CD4-positive, alpha-beta T cell (primary cell): ENCODE data around the gene COPG2. TPM values are rescaled to one million over a fixed set of nuclear protein-coding genes. Genes with fewer than 3 reads are reported as not detected.
A peak's percentile ranks its signal among the peaks of the same experiment; 100 is the strongest.

Source experiments
- ATAC-seq: fragments of 200-7000 bp; cut with Tn5 transposase; one replicate; pipeline ENCODE4 v1.10.0; 2022; ENCODE audit warnings: mild to moderate bottlenecking; ENCODE audit not compliant: poor library complexity
- CTCF ChIA-PET: fragments of 350-600 bp; sonication (Branson Sonifier 250); formaldehyde crosslinking; loops from one replicate; lab custom pipeline; 2021; ENCODE audit warnings: antibody characterized with exemption, inconsistent platforms; lab: Charles Lee
- POLR2A ChIA-PET: fragments of 350-600 bp; sonication (Branson Sonifier 250); formaldehyde crosslinking; loops from one replicate; lab custom pipeline; 2021; ENCODE audit warnings: antibody characterized with exemption, inconsistent platforms; lab: Charles Lee
- DNase-seq, 14 experiments: peaks; one replicate each; pipeline ENCODE4 v3.0.0-alpha.2; 2013 to 2020; ENCODE audit warnings: mixed read lengths in 2 of 14
- H3K27ac ChIP-seq, 2 donors: one replicate each; pipeline versions ENCODE4 v1.5.1 to v1.7.0; 2013; ENCODE audit warnings: low read length in 2 of 2, low read depth in 1 of 2, mild to moderate bottlenecking in 1 of 2
- H3K27me3 ChIP-seq, 2 experiments: 1 replicate in 1 of 2; 2 replicates in 1 of 2; pipeline versions ENCODE4 v1.6.1 to v1.7.0; 2013; ENCODE audit warnings: low read length in 2 of 2, control low read depth in 1 of 2, mild to moderate bottlenecking in 1 of 2, moderate library complexity in 1 of 2; ENCODE audit not compliant: insufficient read depth in 2 of 2, control insufficient read depth in 1 of 2
- H3K36me3 ChIP-seq: one replicate; pipeline ENCODE4 v1.6.1; 2013; ENCODE audit warnings: low read length, control low read depth; ENCODE audit not compliant: insufficient read depth
- H3K4me1 ChIP-seq: one replicate; pipeline ENCODE4 v1.6.1; 2013; ENCODE audit warnings: low read length, control low read depth; ENCODE audit not compliant: insufficient read depth
- H3K4me3 ChIP-seq: one replicate; pipeline ENCODE4 v1.5.1; 2013; ENCODE audit warnings: mild to moderate bottlenecking, low read length, moderate library complexity
- H3K9me3 ChIP-seq, 2 experiments: 1 replicate in 1 of 2; 2 replicates in 1 of 2; pipeline versions ENCODE4 v1.6.1 to v1.7.0; 2013; ENCODE audit warnings: low read length in 2 of 2, mild to moderate bottlenecking in 2 of 2, control low read depth in 1 of 2, moderate library complexity in 1 of 2; ENCODE audit not compliant: control insufficient read depth in 1 of 2, insufficient read depth in 1 of 2
- H3K27ac Mint-ChIP-seq: one replicate; pipeline ENCODE4 v1.8.0; 2020; ENCODE audit warnings: mixed read lengths
- H3K27me3 Mint-ChIP-seq: one replicate; pipeline ENCODE4 v1.8.0; 2021; ENCODE audit warnings: mixed read lengths
- H3K36me3 Mint-ChIP-seq: one replicate; pipeline ENCODE4 v1.8.0; 2021; ENCODE audit warnings: low read depth, mixed read lengths
- H3K4me1 Mint-ChIP-seq: one replicate; pipeline ENCODE4 v1.8.0; 2021; ENCODE audit warnings: low read depth, mixed read lengths
- H3K4me3 Mint-ChIP-seq: one replicate; pipeline ENCODE4 v1.8.0; 2020; ENCODE audit warnings: mild to moderate bottlenecking, mixed read lengths
- H3K9me3 Mint-ChIP-seq: one replicate; pipeline ENCODE4 v1.8.0; 2020; ENCODE audit warnings: mixed read lengths
- intact Hi-C, 2 experiments: fragments of 100-400 bp; cut with DNase I in 1 of 2; cut with micrococcal nuclease in 1 of 2; formaldehyde crosslinking; loops; one replicate each; pipeline versions ENCODE4 v1.15.1 to v1.9.0; 2023 to 2025; cut with DNase I, micrococcal nuclease
- total RNA-seq, 174 experiments: library from RNA in 2 of 174; stranded (reverse) in 2 of 174; gene quantifications; one replicate each; pipeline ENCODE4 v1.2.3 and lab custom pipeline; 2021 to 2026
- TF ChIP-seq, protein P1 (sequence below): fragments of 200-600 bp; IDR thresholded peaks from one replicate; pipeline ENCODE4 v1.8.0; 2022; ENCODE audit warnings: antibody characterized with exemption, mild to moderate bottlenecking

Gene COPG2
- total RNA-seq, 2 experiments from 2014 or later = 4.1 to 4.3 TPM

DNA sequence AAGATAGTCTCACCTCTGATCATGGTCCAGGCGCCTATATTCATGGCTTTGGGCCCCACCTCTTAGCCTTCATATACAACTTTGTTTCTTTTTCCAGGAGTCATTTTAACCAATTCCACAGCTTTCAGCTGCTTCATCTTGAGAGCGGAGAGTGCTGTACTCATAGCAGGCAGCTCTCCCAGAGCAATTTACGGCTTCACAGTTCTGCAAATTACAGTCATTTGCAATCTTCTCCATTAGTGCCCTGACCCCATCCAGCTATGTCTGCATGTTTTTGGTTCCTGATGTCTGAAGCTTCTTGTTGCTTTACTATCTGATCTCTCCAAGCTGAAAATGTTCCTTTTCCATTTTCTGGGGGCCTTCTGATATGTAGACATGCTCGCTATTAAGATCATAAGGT is 194.7 kb downstream of the COPG2 start:
- TF ChIP-seq, protein P1, sequence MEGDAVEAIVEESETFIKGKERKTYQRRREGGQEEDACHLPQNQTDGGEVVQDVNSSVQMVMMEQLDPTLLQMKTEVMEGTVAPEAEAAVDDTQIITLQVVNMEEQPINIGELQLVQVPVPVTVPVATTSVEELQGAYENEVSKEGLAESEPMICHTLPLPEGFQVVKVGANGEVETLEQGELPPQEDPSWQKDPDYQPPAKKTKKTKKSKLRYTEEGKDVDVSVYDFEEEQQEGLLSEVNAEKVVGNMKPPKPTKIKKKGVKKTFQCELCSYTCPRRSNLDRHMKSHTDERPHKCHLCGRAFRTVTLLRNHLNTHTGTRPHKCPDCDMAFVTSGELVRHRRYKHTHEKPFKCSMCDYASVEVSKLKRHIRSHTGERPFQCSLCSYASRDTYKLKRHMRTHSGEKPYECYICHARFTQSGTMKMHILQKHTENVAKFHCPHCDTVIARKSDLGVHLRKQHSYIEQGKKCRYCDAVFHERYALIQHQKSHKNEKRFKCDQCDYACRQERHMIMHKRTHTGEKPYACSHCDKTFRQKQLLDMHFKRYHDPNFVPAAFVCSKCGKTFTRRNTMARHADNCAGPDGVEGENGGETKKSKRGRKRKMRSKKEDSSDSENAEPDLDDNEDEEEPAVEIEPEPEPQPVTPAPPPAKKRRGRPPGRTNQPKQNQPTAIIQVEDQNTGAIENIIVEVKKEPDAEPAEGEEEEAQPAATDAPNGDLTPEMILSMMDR = no peak
- ATAC-seq (no peak), DNase-seq (no peak)
- no peak overlapping the region for H3K4me3 ChIP-seq
- H3K4me1 ChIP-seq = no peaks in the 10 kb centered on the region
- intact Hi-C loops = no loop called here
- Mint-ChIP-seq H3K9me3 (no peaks in the 10 kb centered on the region), H3K4me3 (no peak overlapping the region), H3K27ac (no peak overlapping the region), H3K27me3 (no peaks in the 10 kb centered on the region), H3K4me1 (peaks cover 5% of the 10 kb centered on the region), H3K36me3 (no peaks in the 10 kb centered on the region)
- H3K9me3 ChIP-seq = no peaks in the 10 kb centered on the region
- no peaks in the 10 kb centered on the region for H3K36me3 ChIP-seq
- ChIA-PET POLR2A (no interaction called here), CTCF (no interaction called here)
- H3K27me3 ChIP-seq = peaks cover 0 to 5% of the 10 kb centered on the region in 2 experiments
- no peak overlapping the region for H3K27ac ChIP-seq

GRCh38 chr7:130473289-130473688 is 195.3 kb downstream of the COPG2 start:
- CTCF ChIA-PET = interaction anchor here (1.0 kb wide), 1 partner anchor 46 kb away, joined by 3 read pairs; no protein-coding TSS in a partner anchor
- POLR2A ChIA-PET = no interaction called here
- ATAC-seq = no peak

DNA sequence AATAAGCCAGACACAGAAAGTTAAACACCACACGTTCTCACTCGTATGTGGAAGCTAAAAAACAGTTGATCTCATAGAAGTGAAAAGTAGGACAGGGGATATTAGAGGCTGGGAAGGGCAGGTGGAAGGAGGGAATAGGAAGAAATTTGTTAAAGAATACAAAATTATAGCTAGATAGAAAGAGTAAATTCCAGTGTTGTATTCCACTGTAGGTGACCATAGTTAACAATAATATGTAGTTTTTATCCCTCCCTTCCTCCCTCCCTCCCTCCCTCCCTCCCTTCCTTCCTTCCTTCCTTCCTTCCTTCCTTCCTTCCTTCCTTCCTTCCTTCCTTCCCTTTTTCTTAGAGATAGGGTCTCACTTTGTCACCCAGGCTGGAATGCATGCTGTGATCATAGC is 196.6 kb downstream of the COPG2 start:
- Mint-ChIP-seq H3K27ac (no peak overlapping the region), H3K4me3 (no peak overlapping the region), H3K4me1 (peaks cover 5% of the 10 kb centered on the region), H3K36me3 (no peaks in the 10 kb centered on the region), H3K27me3 (no peaks in the 10 kb centered on the region), H3K9me3 (no peaks in the 10 kb centered on the region)
- CTCF ChIA-PET = interaction anchor here (0.7 kb wide), 1 partner anchor 24 kb away, joined by 3 read pairs; no protein-coding TSS in a partner anchor
- DNase-seq = no peak
- Histone ChIP-seq H3K27me3 (peaks cover 0 to 5% of the 10 kb centered on the region in 2 experiments), H3K9me3 (no peaks in the 10 kb centered on the region), H3K4me1 (no peaks in the 10 kb centered on the region), H3K4me3 (no peak overlapping the region), H3K27ac (no peak overlapping the region), H3K36me3 (no peaks in the 10 kb centered on the region)
- ATAC-seq = no peak
- POLR2A ChIA-PET = no interaction called here
- TF ChIP-seq, protein P1 = no peak
- intact Hi-C loops = no loop called here

More at GRCh38 chr7:130473289-130473688, 195.3 kb downstream of the COPG2 start:
- TF ChIP-seq, protein P1 = no peak
- Mint-ChIP-seq H3K4me3 (no peak overlapping the region), H3K27me3 (no peaks in the 10 kb centered on the region), H3K27ac (no peak overlapping the region), H3K36me3 (no peaks in the 10 kb centered on the region), H3K9me3 (no peaks in the 10 kb centered on the region), H3K4me1 (peaks cover 5% of the 10 kb centered on the region)
- H3K27me3 ChIP-seq = peaks cover 0 to 5% of the 10 kb centered on the region in 2 experiments
- no peaks in the 10 kb centered on the region for H3K4me1 ChIP-seq
- intact Hi-C loops = no loop called here
- H3K36me3 ChIP-seq = no peaks in the 10 kb centered on the region
- H3K9me3 ChIP-seq = no peaks in the 10 kb centered on the region
- DNase-seq = peak in 1 of 14 experiments; percentile 9
- H3K27ac ChIP-seq = no peak overlapping the region
- H3K4me3 ChIP-seq = no peak overlapping the region
